Activated effector memory CD4-positive, alpha-beta T cell treated with Interleukin-2 at 50 U/mL for 16 hours (primary cell): ENCODE data around the gene VSTM1.
"Not testable (repeated sequence)": the region's sequence is repeated elsewhere in the genome, so short reads cannot be mapped to it uniquely, and the experiment has no call there.

Experiments used
- DNase-seq: peaks from one replicate; pipeline ENCODE4 v3.0.0-alpha.2; 2020

The VSTM1 gene

DNA sequence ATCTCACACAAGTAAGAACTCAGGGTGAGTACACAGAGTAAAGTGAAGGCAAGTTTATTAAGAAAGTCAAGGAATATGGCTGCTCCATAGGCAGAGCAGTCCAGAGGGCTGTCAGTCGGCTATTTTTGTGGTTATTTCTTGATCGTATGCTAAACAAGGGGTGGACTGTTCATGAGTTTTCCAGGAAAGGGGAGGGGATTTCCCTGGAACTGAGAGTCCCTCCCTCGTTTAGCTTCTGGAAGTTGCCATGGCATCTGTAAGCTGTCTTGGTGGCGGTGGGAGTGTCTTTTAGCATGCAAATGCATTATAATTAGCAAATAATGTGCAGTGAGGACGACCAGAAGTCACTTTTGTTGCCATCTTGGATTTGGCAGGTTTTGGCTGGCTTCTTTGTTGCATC, 5.8 kb upstream of the VSTM1 start:
- DNase-seq: no peak

DNA sequence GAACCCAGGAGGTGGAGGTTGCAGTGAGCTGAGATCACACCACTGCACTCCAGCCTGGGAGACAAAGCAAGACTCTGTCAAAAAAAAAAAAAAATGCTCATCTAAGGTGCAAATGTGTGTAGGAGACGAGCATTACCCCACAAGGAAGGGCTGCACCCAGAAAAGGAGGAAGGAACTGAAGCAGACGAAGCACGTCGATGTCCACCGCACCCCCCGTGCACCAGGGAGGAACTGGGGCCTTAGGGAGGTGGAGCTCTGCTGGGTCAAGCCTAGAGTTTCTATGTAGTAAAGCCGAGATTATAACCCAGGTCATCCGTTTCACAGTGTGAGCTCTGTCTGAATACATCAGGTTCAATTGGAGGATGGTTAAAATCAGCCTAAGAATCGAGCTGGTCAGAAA, 1.1 kb downstream of the VSTM1 start:
- no peak for DNase-seq

DNA sequence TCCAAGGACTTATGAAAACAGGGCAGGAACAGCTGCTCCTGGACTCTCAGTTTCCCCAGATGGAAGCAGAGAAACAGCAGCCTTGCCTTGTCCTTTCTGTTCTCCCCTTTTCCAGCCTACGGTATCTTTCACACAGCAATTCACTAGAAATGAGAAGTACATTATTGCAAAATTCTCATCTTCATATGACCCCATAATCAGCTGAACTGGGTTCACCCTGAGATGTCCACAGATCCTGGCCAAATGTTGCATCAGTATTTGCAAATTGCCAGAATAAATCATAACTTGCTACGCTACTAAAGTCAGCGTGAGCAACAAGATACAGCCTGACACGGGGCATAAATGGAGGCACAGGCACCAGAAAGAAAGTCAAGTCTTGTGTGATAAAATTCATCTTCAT, 16.1 kb downstream of the VSTM1 start:
- DNase-seq: no peak

DNA sequence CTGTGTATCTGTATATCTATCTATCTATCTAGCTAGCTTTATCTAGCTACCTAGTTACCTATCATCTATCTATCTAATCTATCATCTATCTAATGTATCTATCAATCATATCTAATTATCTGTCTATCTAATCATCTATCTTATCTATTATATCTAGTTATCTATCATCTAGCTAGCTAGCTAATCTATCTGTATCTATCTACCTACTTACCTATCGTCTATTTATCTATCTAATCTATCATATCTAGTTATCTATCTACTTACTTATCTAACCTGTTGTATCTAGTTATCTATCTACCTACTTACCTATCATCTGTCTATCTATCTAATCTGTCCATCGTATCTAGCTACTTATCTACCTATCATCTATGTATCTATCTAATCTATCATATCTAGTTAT, 17.9 kb downstream of the VSTM1 start:
- DNase-seq: no peak

DNA sequence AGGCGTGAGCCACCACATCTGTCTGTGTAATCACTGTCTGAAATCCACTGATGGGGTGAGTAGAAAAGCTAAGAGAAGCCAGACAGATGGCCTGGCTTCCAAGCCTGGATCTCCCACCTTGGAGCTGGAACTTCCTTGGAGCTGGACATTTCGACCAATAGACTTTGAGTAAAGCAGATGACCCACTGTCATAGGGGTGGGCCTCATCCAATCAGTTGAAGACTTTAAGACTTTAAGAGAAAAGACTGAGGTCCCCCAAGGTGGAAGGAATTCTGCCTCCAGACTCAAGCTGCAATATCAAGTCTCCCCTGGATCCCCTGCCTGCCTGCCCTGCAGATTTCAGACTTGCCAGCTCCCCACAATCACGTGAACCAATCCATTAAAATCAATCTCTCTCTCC, 20.7 kb downstream of the VSTM1 start:
- DNase-seq: no peak

DNA sequence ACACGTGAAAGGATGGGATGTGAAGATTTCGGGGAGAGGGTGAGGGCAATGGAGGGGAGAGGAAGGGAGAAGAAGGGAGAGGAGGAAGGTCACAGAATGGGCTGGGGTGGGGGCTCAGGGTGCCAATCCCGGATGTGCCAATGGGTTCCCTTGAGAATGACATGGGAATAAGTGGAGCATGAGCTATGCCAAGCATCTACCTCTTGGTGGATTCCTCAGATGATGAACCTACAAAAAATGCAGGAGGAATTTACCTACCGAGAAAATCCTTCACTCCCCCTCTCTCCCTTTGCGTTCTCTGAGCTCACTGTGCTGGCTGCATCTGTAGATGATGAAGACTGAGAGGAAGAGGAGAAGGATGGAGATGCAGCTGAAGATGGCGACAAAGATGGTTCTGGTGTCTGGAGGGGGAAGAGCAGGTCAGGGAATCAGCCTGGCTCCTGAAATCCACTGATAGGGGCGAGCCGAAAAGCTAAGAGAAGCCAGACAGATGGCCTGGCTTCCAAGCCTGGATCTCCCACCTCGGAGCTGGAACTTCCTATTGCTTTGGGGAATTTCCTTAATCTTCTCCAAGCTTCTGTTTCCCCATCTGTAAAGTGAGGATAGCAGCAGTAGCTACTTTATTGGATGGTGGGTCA, 21.6 kb downstream of the VSTM1 start:
- DNase-seq: no peak

DNA sequence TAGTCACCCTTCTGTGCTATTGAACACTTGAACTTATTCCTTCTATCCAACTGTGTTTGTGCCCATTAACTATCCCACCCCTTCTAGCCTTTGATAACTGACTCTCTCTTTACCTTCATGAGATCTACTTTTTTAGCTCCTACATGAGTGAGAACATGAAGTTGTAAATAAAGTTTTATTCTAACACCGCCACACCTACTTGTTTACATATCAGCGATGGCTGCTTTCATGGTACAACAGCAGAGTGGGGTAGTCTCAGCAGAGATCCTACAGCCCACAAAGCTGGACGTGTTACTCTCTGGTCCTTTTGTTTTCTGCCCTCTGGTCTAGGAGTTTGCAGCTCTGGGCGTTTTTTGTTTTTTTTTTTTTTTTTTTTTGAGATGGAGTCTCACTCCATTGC, 23.7 kb downstream of the VSTM1 start:
- DNase-seq: no peak

DNA sequence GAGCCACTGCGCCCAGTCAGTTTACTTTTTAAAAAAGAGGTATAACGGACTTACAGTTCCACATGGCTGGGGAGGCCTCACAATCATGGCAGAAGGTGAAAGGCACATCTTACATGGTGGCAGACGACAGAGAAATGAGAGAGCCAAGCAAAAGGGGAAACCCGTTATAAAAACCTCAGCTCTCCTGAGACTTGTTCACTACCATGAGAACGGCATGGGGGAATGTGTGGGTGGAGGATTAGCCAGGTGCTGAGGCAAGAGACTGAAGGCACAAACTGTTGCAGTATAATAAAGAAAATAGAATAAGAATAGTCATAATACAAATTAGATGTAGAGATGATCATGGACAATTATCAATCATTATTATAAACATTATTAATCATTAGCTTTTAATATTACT, 27.2 kb downstream of the VSTM1 start:
- not testable (repeated sequence) for DNase-seq

DNA sequence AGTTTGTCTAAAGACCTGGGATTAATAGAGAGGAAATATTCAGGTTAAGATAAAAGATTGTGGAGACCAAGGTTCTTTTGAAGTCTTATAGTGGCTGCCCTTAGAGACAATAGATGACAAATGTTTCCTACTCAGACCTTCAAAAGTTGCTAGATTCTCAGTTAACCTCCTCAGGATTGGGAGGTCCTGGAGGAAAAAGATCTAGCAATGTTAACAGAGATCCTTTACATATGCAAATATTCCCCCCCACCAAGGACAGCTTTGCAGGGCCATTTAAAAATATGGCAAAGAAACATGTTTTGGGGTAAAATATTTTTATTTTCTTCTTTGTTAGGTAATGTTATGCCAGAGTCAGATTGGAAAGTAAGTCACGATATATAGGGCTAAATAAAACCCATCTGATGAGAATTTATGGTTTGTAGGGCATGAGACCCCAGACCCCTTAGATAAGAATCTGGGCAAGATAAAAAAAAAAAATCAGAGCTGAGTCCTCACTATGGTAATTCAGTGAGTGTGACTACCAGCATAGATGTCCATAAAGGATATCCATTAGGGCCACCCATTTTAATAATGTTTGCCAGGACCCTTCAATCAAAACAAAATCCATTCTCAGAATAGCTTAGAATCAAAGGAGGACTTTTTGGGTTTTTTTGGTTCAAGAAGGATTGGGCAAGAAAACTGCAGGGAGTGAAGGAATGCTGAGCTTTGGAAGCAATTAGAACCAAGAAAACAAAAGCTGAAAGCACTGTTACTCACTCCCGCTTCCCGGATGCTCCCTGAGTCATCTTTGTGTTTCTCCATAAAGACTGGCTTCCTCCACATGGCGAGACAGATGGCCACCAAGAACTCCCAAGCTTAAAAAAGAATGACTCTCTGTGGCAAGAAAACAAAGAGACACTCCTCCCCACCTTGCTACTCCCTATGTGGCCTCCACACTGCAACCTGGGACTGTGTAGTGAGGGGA, 28.2 kb downstream of the VSTM1 start:
- DNase-seq: no peak

DNA sequence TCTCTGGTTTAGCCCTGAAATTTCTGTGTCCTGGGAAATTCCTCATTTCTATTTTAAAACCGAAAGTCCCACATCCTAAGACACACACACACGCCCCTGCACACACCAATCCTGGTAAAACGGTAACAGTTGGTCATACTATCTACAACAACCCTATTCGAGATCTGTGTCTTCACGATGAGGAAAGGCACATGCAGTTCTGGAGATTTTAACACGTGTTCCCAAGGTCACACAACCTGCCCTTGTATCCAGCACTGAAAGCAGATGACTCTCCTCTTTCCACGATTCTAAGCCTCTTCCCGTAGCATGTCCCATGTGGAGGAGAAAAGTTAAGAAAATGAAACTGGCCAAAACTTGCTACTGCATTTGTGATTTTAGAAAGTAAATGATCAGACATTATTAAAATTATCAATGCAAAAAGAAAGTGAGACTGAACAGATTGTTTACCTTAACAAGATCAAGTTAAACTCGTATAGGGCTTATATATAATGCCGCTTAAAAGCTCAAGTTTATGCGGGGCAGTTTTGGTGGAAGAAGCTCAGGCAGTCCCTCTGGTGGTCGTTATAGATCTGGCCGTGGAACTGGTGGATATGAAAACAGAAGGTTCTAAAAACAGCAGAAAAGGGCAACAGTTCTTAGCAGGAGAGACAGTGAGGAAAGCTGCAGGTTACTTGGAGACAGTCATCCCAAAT, 32.7 kb downstream of the VSTM1 start:
- no peak for DNase-seq

DNA sequence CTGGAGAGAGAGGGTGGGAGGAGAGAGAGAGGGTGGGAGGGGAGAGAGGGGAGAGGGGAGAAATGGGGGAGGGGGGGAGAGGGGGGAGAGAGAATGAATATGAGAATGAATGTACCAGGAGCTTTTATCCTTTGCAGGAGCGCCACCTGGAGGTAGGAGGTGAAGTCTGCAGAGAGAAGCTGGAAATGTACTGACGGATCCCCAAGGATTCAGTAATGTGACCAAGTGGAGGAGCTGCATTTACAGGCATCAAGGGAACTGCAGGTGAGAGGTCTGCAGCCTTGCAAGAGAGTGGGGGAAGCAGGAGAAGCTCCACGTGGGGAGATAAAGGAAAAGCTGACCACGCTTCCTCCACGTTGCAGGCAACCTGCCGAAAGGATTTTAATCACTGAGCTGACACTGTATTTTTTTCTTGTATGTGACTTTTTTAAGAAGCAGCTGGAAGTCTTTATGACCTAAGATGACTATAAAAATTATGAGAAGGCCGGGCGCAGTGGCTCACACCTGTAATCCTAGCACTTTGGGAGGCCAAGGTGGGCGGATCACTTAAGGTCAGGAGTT, 33.7 kb downstream of the VSTM1 start:
- DNase-seq: peak; percentile 10

DNA sequence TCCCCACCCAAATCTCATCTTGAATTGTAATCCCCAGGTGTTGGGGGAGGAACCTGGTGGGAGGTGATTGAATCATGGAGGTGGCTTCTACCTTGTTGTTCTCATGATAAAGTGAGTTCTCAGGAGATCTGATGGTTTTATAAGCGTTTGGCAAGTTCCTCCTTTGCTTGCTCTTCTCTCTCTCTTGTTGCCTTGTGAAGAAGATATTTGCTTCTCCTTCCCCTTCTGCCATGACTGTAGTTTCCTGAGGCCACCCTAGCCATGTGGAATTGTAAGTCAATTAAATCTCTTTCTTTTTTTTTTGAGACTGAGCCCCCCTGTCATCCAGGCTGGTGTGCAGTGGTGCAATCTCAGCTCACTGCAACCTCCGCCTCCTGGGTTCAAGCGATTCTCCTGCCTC, 34.4 kb downstream of the VSTM1 start:
- DNase-seq: no peak

DNA sequence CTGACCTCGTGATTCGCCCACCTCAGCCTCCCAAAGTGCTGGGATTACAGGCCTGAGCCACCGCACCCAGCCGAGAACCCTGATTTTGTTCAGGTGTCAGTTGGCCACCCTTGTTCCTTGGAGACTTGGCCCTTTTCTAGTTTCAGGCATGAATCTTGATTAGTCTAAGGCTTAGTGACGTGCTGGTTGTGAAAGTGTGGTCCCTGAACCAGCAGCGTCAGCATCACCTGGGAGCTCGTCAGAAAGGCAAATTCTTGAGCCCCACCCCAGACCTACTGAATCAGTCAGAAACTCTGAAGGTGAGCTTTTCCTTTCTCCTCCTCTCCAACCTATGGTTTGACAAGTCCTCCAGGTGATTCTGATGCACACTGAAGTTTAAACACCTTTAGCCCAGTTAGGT, 37.0 kb downstream of the VSTM1 start:
- DNase-seq: no peak

DNA sequence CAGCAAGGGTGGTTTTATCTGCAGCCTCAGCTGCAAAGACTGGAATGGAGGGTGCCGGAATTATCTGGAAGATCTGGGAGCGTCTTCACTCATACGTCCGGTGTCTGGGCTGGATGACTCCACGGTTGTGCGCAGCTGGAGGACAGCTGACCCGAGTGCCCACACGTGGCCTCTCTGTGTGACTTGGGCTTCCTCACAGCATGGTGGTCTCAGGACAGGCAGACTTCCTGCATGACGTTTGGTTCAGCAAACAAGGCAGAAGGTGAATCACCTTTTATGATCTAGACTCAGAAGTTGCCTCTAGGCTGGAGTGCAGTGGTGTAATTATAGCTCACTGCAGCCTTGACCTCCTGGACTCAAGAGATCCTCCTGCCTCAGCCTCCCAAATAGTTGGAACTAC, 39.0 kb downstream of the VSTM1 start:
- no peak for DNase-seq

DNA sequence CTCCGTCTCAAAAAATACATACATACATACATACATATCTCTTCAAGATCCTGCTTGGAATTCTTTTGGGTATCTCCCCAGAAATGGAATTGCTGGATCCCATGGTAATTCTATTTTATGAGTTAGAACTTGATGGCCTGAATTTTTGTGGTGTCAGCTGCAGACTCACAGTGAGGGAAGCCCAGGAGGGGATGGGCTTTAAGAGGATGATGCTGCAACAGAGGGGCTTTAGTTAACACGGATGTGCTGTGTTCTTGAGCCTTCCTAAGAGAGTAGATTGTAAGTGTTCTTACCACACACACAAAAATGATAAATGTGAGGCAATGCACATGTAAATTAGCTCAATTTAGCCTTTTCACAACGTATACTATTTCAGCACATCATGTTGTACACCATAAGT, 40.5 kb downstream of the VSTM1 start:
- DNase-seq: no peak

DNA sequence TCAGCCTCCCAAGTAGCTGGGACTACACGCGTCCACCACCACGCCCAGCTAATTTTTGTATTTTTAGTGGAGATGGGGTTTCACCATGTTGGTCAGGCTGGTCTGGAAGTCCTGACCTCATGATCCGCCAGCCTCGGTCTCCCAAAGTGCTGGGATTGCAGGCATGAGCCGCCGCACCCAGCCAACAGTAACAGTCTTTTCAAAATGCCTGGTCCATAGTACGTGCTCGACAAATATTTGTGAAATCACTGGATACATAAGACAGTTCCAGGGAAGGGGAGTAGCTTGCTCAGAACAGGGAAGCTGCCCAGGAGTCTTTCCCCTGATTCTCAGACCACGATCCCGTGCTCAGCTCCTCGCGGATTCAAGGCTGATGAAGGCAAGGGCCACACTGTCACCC, 41.8 kb downstream of the VSTM1 start:
- no peak for DNase-seq

DNA sequence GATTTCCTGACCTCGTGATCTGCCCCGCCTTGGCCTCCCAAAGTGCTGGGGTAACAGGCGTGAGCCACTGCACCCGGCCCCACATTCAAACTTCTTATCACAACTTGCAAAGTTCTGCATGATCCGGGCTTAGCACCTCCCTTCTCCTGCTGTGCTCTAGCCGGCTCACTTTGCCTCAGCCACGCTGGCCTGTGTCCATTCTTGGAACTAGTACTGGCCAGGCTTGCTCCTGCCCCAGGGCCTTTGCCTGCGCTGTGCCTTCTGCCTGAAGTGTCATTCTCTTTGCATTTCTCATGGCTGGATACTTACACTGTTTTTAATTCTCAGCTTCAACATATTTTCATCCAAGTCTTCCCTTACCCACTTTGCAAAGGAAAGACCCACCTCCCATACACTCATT, 42.3 kb downstream of the VSTM1 start:
- no peak for DNase-seq

DNA sequence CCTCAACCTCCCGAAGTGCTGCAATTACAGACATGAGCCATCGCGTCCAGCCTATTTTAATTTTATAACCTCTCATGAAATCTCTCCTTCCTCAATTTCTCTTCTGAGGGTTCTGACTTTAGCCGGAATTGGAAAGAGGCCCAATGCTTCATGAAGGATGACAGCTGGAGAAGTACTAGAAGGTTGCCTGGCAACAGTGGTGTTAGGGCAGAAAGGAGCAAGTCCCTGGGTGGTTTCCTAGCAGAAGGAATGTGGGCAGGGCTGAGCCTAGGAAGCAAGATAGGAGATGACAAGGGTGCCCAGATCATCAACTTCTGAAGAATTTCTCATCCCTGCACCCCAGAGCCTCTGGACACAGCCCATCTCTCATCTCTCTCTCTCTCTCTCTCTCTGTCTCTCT, 46.4 kb downstream of the VSTM1 start:
- DNase-seq: no peak

DNA sequence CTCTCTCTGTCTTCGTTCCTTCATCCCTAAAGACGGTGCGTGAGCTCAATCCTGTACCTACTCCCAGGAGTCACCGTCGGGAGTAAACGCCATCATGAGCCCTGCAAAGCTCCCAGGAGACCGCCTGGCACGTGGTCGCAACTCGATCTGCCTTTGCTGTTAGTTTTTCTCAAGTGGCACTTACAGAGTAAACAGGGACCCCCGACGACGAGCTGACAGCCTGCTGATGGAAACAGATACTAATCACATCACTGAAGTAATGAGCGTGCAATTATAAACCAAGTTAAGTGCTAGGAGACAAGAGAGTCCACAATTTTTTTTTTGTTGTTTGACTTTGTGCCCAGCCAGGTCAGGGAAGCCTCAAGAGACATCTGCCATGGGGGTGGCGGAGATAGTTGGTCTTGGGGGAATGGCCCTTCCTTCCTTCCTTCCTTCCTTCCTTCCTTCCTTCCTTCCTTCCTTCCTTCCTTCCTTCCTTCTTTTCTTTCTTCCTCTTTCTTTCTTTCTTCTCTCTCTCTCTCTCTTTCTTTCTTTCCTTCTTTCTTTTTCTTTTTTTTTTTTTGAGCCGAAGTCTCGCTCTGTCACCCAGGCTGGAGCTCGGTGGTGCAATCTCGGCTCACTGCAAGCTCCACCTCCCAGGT, 48.7 kb downstream of the VSTM1 start:
- no peak for DNase-seq

DNA sequence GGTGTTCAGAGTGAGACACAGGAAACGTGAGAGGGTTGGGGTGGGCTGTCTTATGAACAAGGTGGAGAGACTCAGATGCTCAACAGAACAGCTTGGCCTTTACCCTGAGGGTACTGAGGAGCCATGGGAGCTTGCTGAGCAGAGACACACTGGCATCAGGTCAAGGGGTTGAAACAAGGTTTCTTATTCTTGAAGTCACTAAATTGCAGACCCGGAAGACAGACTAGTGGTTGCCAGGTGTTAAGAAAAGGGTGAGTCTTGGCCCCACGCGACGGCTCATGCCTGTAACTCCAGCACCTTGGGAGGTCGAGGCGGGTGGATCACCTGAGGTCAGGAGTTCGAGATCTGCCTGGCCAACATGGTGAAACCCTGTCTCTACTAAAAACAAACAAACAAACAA, 49.8 kb downstream of the VSTM1 start:
- DNase-seq: no peak

DNA sequence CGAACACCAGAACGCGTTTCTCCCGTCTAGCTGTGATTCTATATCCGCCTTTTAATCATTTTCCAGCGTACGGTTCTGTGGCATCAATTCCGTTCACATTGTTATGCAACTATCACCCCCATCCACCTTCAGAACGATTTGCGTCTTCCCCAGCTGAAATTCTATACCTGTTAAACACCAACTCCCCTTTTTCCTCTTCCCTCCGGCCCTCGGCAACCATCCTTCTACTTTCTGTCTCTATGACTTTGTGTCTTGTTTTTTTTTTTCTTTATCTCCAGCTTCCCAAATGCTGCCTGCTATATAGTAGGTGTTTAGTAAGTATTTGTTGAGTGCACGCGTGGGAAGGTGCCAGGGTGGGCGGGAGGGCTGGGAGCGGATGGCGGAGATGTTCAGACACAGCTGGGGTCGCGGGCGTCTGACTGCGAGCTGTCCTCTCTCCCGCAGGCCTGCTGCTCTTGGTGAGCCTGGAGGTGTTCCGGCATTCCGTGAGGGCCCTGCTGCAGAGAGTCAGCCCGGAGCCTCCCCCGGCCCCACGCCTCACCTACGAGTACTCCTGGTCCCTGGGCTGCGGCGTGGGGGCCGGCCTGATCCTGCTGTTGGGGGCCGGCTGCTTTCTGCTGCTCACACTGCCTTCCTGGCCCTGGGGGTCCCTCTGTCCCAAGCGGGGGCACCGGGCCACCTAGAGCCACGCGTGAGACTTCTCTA, 52.0 kb downstream of the VSTM1 start:
- no peak for DNase-seq

DNA sequence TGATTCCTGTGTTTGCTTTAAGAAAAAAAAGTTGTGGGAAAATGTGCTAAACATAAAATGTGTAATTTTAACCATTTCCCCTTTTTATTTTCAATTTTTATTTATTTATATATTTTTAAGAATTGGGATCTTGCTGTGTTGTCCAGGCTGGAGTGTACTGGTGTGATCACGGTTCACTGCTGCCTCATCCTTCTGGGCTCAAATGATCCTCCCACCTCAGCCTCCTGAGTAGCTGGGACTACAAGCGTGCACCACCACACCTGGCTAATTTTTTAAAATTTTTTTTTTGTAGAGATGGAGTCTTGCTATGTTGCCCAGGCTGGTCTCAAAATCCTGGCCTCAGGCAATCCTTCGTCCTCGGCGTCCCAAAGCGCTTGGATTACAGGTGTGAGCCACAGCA, 53.2 kb downstream of the VSTM1 start:
- DNase-seq: no peak
